GM23248 (cell line): ENCODE data around the gene MC1R. TPM values are rescaled to one million over a fixed set of nuclear protein-coding genes. Genes with fewer than 3 reads are reported as not detected.

ENCODE experiments used
- DNase-seq: peaks from one replicate; pipeline ENCODE4 v3.0.0-alpha.2; 2015
- H2AFZ ChIP-seq: fragments of 200-600 bp; sonication (generic); 2 replicates; pipeline ENCODE4 v1.6.1; 2016; ENCODE audit warnings: antibody characterized with exemption
- H3F3A ChIP-seq: fragments of 200-600 bp; sonication (generic); 2 replicates; pipeline ENCODE4 v1.6.1; 2016; ENCODE audit warnings: mild to moderate bottlenecking, antibody characterized with exemption, mixed run types; ENCODE audit not compliant: insufficient read depth
- H3K27ac ChIP-seq: fragments of 200-600 bp; sonication (generic); 2 replicates; pipeline ENCODE4 v1.5.1; 2016; ENCODE audit warnings: mild to moderate bottlenecking
- H3K27me3 ChIP-seq: fragments of 200-600 bp; sonication (generic); replicated peaks from 2 replicates; pipeline ENCODE4 v1.6.1; 2016; ENCODE audit warnings: mild to moderate bottlenecking; ENCODE audit not compliant: insufficient read depth
- H3K36me3 ChIP-seq: fragments of 200-600 bp; sonication (generic); 2 replicates; pipeline ENCODE4 v1.6.1; 2016; ENCODE audit warnings: low read depth, mild to moderate bottlenecking
- H3K4me1 ChIP-seq: fragments of 200-600 bp; sonication (generic); 2 replicates; pipeline ENCODE4 v1.6.1; 2016; ENCODE audit warnings: mild to moderate bottlenecking; ENCODE audit not compliant: insufficient read depth
- H3K4me2 ChIP-seq: fragments of 200-600 bp; sonication (generic); one replicate; pipeline ENCODE4 v1.6.1; 2016; ENCODE audit warnings: mild to moderate bottlenecking; ENCODE audit not compliant: unreplicated experiment
- H3K4me3 ChIP-seq: fragments of 200-600 bp; sonication (generic); 2 replicates; pipeline ENCODE4 v1.5.1; 2016; ENCODE audit warnings: mild to moderate bottlenecking
- H3K79me2 ChIP-seq: fragments of 200-600 bp; sonication (generic); 2 replicates; pipeline ENCODE4 v1.6.1; 2016; ENCODE audit warnings: mild to moderate bottlenecking; ENCODE audit not compliant: insufficient read depth
- H3K9ac ChIP-seq: fragments of 200-600 bp; sonication (generic); 2 replicates; pipeline ENCODE4 v1.6.1; 2016; ENCODE audit warnings: mild to moderate bottlenecking
- H3K9me2 ChIP-seq: fragments of 200-600 bp; sonication (generic); 2 replicates; pipeline ENCODE4 v1.6.1; 2016; ENCODE audit warnings: mixed run types, mild to moderate bottlenecking, moderate library complexity; ENCODE audit not compliant: insufficient read depth
- H3K9me3 ChIP-seq: fragments of 200-600 bp; sonication (generic); one replicate; pipeline ENCODE4 v1.6.1; 2017; ENCODE audit warnings: low read depth
- H4K20me1 ChIP-seq: fragments of 200-600 bp; sonication (generic); 2 replicates; pipeline ENCODE4 v1.6.0; 2016; ENCODE audit not compliant: insufficient read depth
- EZH2 ChIP-seq: fragments of 200-600 bp; sonication (generic); IDR thresholded peaks from 2 replicates; pipeline ENCODE4 v1.6.1; 2018; ENCODE audit warnings: antibody characterized with exemption, mild to moderate bottlenecking; ENCODE audit not compliant: insufficient read depth, poor library complexity, severe bottlenecking
- EZH2phosphoT487 ChIP-seq: fragments of 200-600 bp; sonication (generic); IDR thresholded peaks from 2 replicates; pipeline ENCODE4 v1.6.1; 2018; ENCODE audit warnings: antibody characterized with exemption, moderate library complexity, mild to moderate bottlenecking, low read depth; ENCODE audit not compliant: insufficient read depth
- WGBS, 2 experiments: methylation state at CpG; one replicate each; pipeline ENCODE4 v1.1.6; 2015 to 2017; ENCODE audit warnings: low lambda C conversion rate in 2 of 2, low coverage in 1 of 2; ENCODE audit errors: missing lambda C conversion rate in 2 of 2; 5-methylcytosine and 5-hydroxymethylcytosine counted together
- in situ Hi-C: fragments of 300-500 bp; cut with MboI; formaldehyde crosslinking; loops from 2 replicates; pipeline ENCODE4 v1.15.0; 2020
- polyA plus RNA-seq: library from polyadenylated mRNA; unstranded; fragments of >200 nt; fragmentation: Nextera tagmentation; extraction: Ambion mirVana; gene quantifications from 2 replicates; pipeline ENCODE4 v1.2.1, GENCODE V29; 2016
- total RNA-seq: library from RNA; depleted of rRNA; stranded (reverse); fragments of >200 nt; shearing (Covaris generic); gene quantifications from 2 replicates; pipeline ENCODE4 v1.2.3, GENCODE V29; 2014

MC1R gene
- total and polyA plus RNA-seq, 2 experiments from 2014 or later, result 3.8 to 5.6 TPM

- Histone ChIP-seq H4K20me1 (no peaks in the 10 kb centered on the region), H3K9me3 (no peaks in the 10 kb centered on the region), H3K27ac (no peak overlapping the region), H3K79me2 (no peaks in the 10 kb centered on the region), H3K27me3 (no peaks in the 10 kb centered on the region), H3K9ac (no peak overlapping the region), H3K4me3 (no peak overlapping the region), H3K4me2 (no peak overlapping the region), H2AFZ (no peak overlapping the region), H3K4me1 (no peaks in the 10 kb centered on the region), H3K36me3 (peaks cover 7% of the 10 kb centered on the region; the same call in 1 of the 2 replicates), H3K9me2 (no peaks in the 10 kb centered on the region), H3F3A (no peaks in the 10 kb centered on the region; the same call in 1 of the 2 replicates)
- DNase-seq, result no peak
- in situ Hi-C loops, result no loop called here
- 97 to 98% methylated on average over 15 to 23 of the region's 23 CpGs for WGBS, 2 experiments
- TF ChIP-seq EZH2phosphoT487 (no peak), EZH2 (no peak)
Measured at GRCh38 chr16:89961920-89962319, 43.3 kb downstream of the MC1R start.

GRCh38 chr16:89962754-89963498 lies 44.3 kb downstream of the MC1R start:
- no peak overlapping the region for H2AFZ ChIP-seq
- H3K27me3 ChIP-seq, result no peaks in the 10 kb centered on the region
- H3K4me1 ChIP-seq, result no peaks in the 10 kb centered on the region
- TF ChIP-seq EZH2 (no peak), EZH2phosphoT487 (no peak)
- WGBS, 2 experiments, result 85 to 89% methylated on average over 26 of the region's 26 CpGs
- H3K4me2 ChIP-seq, result no peak overlapping the region
- H3K9me2 ChIP-seq, result no peaks in the 10 kb centered on the region
- H3K79me2 ChIP-seq, result no peaks in the 10 kb centered on the region
- H3F3A ChIP-seq, result no peaks in the 10 kb centered on the region; the same call in 1 of the 2 replicates
- peaks cover 7% of the 10 kb centered on the region; the same call in 1 of the 2 replicates for H3K36me3 ChIP-seq
- no peak overlapping the region for H3K27ac ChIP-seq
- DNase-seq, result no peak
- in situ Hi-C loops, result no loop called here
- no peaks in the 10 kb centered on the region for H4K20me1 ChIP-seq
- H3K9me3 ChIP-seq, result no peaks in the 10 kb centered on the region
- no peak overlapping the region for H3K9ac ChIP-seq
- no peak overlapping the region for H3K4me3 ChIP-seq

GRCh38 chr16:89964201-89964600 lies 45.5 kb downstream of the MC1R start:
- no peaks in the 10 kb centered on the region for H3K27me3 ChIP-seq
- H3K4me3 ChIP-seq, result no peak overlapping the region
- no peak overlapping the region for H3K9ac ChIP-seq
- H3K36me3 ChIP-seq, result no peaks in the 10 kb centered on the region
- no peak overlapping the region for H3K4me2 ChIP-seq
- TF ChIP-seq EZH2 (no peak), EZH2phosphoT487 (no peak)
- H3K27ac ChIP-seq, result no peak overlapping the region
- H4K20me1 ChIP-seq, result no peaks in the 10 kb centered on the region
- no peaks in the 10 kb centered on the region; the same call in 1 of the 2 replicates for H3F3A ChIP-seq
- no peaks in the 10 kb centered on the region for H3K9me3 ChIP-seq
- no peaks in the 10 kb centered on the region for H3K9me2 ChIP-seq
- no peak for DNase-seq
- H3K79me2 ChIP-seq, result no peaks in the 10 kb centered on the region
- in situ Hi-C loops, result no loop called here
- H2AFZ ChIP-seq, result no peak overlapping the region
- 87 to 89% methylated on average over 20 to 25 of the region's 25 CpGs for WGBS, 2 experiments
- no peaks in the 10 kb centered on the region for H3K4me1 ChIP-seq

GRCh38 chr16:89965447-89966225 lies 47.0 kb downstream of the MC1R start:
- no peaks in the 10 kb centered on the region for H3K9me2 ChIP-seq
- in situ Hi-C loops, result no loop called here
- no peaks in the 10 kb centered on the region for H4K20me1 ChIP-seq
- H3K27me3 ChIP-seq, result no peaks in the 10 kb centered on the region
- WGBS, 2 experiments, result 90 to 91% methylated on average over 24 to 28 of the region's 30 CpGs
- no peak overlapping the region for H3K4me2 ChIP-seq
- H3K4me1 ChIP-seq, result no peaks in the 10 kb centered on the region
- no peaks in the 10 kb centered on the region for H3K36me3 ChIP-seq
- DNase-seq, result no peak
- TF ChIP-seq EZH2phosphoT487 (no peak), EZH2 (no peak)
- peaks cover 10% of the 10 kb centered on the region for H3K79me2 ChIP-seq
- H3K27ac ChIP-seq, result no peak overlapping the region
- no peak overlapping the region for H3K4me3 ChIP-seq
- H2AFZ ChIP-seq, result no peak overlapping the region
- H3K9ac ChIP-seq, result no peak overlapping the region
- H3F3A ChIP-seq, result peaks cover 6% of the 10 kb centered on the region; the same call in 1 of the 2 replicates
- no peaks in the 10 kb centered on the region for H3K9me3 ChIP-seq
